ENCODE measurements around the gene ELAVL1. TPM values are rescaled to one million over a fixed set of nuclear protein-coding genes. Genes with fewer than 3 reads are reported as not detected.

The ELAVL1 gene
- total and polyA plus RNA-seq, 7 donors, result 15.8 to 31.0 (median 20.3) TPM

DNA sequence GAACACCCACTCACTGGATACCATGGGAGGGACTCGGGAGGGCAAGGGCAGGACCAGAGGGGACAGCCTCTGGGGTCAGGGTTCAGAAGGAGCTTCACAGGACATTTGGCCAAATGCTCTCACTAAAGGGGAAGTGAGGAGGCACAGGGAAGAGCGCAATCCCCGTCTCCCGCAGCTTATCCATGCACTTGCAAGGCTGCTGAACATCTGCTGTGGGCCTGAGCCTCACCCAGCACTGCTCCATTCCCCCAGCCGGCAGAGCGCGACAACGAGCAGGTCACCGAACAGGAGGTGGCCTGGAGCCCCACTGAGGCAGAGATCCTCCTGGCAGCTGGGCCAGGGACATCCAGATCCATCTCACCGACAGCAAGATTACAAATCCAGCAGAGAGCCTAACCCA is 23.3 kb downstream of the ELAVL1 start:
- H3K36me3 ChIP-seq, result peaks cover 14 to 93% (median 36%) of the 10 kb centered on the region in 4 donors
- 93 to 94% methylated on average over 10 of the region's 10 CpGs for WGBS, 2 donors
- DNase-seq, result no peak
- intact Hi-C loops (cut with DNase I), result no loop called here
- H3K27ac ChIP-seq, result no peak overlapping the region
- no peaks in the 10 kb centered on the region for H3K9me3 ChIP-seq
- TF ChIP-seq, protein P1, sequence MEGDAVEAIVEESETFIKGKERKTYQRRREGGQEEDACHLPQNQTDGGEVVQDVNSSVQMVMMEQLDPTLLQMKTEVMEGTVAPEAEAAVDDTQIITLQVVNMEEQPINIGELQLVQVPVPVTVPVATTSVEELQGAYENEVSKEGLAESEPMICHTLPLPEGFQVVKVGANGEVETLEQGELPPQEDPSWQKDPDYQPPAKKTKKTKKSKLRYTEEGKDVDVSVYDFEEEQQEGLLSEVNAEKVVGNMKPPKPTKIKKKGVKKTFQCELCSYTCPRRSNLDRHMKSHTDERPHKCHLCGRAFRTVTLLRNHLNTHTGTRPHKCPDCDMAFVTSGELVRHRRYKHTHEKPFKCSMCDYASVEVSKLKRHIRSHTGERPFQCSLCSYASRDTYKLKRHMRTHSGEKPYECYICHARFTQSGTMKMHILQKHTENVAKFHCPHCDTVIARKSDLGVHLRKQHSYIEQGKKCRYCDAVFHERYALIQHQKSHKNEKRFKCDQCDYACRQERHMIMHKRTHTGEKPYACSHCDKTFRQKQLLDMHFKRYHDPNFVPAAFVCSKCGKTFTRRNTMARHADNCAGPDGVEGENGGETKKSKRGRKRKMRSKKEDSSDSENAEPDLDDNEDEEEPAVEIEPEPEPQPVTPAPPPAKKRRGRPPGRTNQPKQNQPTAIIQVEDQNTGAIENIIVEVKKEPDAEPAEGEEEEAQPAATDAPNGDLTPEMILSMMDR (IDR thresholded peaks at IDR 0.05), result no peak
- TF ChIP-seq POLR2AphosphoS5 (IDR thresholded peaks at IDR 0.05), result no peak
- TF ChIP-seq POLR2A (IDR thresholded peaks at IDR 0.05), result no peak
- TF ChIP-seq EP300 (IDR thresholded peaks at IDR 0.05), result no peak
- no peaks in the 10 kb centered on the region for H3K27me3 ChIP-seq
- H3K4me1 ChIP-seq, result peaks cover 0 to 32% (median 26%) of the 10 kb centered on the region in 4 donors
- no peak overlapping the region for H3K4me3 ChIP-seq

DNA sequence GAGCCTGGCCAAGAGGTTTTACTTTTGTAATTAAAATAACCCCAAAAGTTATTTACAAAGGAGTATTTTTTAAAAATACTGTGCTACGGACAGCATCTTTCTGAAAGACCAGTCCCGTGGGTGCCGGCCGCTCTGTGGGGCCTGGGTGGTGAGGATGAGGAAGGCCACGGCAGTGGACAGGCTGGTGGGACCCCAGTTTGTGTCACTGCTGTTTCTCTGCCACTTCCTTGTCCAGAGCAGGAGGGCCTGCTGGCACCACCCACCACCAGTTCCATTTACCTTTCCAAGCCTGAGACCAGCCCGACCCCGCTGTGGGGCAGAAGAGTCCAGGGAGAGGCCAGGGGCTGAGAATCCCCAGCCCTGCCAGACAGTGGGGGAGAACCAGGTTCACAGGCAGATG is 23.8 kb downstream of the ELAVL1 start:
- intact Hi-C loops (cut with DNase I), result no loop called here
- H3K36me3 ChIP-seq, result peaks cover 14 to 93% (median 38%) of the 10 kb centered on the region in 4 donors
- no peaks in the 10 kb centered on the region for H3K9me3 ChIP-seq
- no peak overlapping the region for H3K4me3 ChIP-seq
- H3K27me3 ChIP-seq, result no peaks in the 10 kb centered on the region
- WGBS, 2 donors, result 95 to 98% methylated on average over 7 of the region's 7 CpGs
- H3K27ac ChIP-seq, result no peak overlapping the region
- H3K4me1 ChIP-seq, result peaks cover 0 to 28% (median 21%) of the 10 kb centered on the region in 4 donors
- no peak for DNase-seq
- no peak for TF ChIP-seq POLR2AphosphoS5 (IDR thresholded peaks at IDR 0.05)

DNA sequence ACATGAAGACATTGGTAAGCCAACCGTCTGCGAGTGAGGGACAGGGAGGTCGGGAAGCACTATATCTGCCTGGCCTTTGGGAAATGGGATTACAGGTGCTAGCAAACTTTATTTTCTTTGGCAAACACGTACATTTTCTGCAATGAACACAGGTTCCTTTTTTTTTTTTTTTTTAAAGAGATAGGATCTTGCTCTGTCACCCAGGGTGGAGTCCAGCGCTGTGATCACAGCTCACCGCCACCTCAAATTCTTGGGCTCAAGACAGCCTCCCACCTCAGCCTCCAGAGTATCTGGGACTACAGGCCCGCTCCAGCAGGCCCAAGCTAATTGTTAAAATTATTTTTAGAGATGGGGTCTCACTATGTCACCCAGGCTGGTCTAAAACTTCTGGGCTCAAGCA is 24.2 kb downstream of the ELAVL1 start:
- peaks cover 14 to 93% (median 38%) of the 10 kb centered on the region in 4 donors for H3K36me3 ChIP-seq
- intact Hi-C loops (cut with DNase I), result no loop called here
- WGBS, 2 donors, result 85 to 89% methylated on average over 7 of the region's 7 CpGs
- no peaks in the 10 kb centered on the region for H3K27me3 ChIP-seq
- H3K27ac ChIP-seq, result no peak overlapping the region
- TF ChIP-seq EP300 (IDR thresholded peaks at IDR 0.05) (no peak), POLR2AphosphoS5 (IDR thresholded peaks at IDR 0.05) (no peak), POLR2A (IDR thresholded peaks at IDR 0.05) (no peak)
- TF ChIP-seq, protein P1 (IDR thresholded peaks at IDR 0.05), result no peak
- no peaks in the 10 kb centered on the region for H3K9me3 ChIP-seq
- H3K4me3 ChIP-seq, result no peak overlapping the region
- no peak for DNase-seq
- peaks cover 0 to 24% (median 20%) of the 10 kb centered on the region in 4 donors for H3K4me1 ChIP-seq

DNA sequence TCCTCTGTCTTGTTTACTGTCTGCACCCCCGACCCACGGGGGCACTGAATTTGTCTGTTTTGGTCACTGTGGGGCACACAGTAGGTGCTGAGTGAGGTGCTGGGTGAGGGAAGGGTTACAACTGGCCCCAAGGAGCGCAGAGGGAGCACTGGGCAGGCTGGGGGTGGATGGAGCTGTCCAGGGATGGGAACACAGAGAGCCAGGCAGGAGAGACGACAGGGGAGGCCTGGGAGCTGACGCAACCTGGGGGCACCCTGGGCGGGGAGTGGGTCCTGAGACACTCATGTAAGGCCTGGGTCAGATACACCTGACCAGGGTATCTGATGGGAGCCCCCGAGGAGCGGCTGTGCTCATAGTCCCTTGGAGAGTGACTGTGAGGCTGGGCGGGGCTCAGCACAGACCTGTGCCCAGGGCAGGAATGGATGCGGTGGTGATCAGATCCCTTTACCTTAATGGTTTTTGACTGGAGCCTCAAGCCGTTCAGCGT is 24.8 kb downstream of the ELAVL1 start:
- H3K36me3 ChIP-seq, result peaks cover 14 to 88% (median 36%) of the 10 kb centered on the region in 4 donors
- peaks cover 0 to 20% (median 19%) of the 10 kb centered on the region in 4 donors for H3K4me1 ChIP-seq
- intact Hi-C loops (cut with DNase I), result no loop called here
- H3K27me3 ChIP-seq, result no peaks in the 10 kb centered on the region
- no peak for DNase-seq
- H3K9me3 ChIP-seq, result no peaks in the 10 kb centered on the region
- 88 to 93% methylated on average over 12 of the region's 12 CpGs for WGBS, 2 donors
- no peak overlapping the region for H3K27ac ChIP-seq
- H3K4me3 ChIP-seq, result no peak overlapping the region
- TF ChIP-seq EP300 (IDR thresholded peaks at IDR 0.05) (no peak), POLR2A (IDR thresholded peaks at IDR 0.05) (no peak), POLR2AphosphoS5 (IDR thresholded peaks at IDR 0.05) (no peak)
- TF ChIP-seq, protein P1 (IDR thresholded peaks at IDR 0.05), result no peak

GRCh38 chr19:7980168-7980567 is 25.3 kb downstream of the ELAVL1 start:
- H3K4me1 ChIP-seq, result peaks cover 0 to 20% (median 19%) of the 10 kb centered on the region in 4 donors
- H3K27ac ChIP-seq, result no peak overlapping the region
- intact Hi-C loops (cut with DNase I), result no loop called here
- no peak for DNase-seq
- no peaks in the 10 kb centered on the region for H3K9me3 ChIP-seq
- WGBS, 2 donors, result 88 to 94% methylated on average over 13 of the region's 13 CpGs
- no peaks in the 10 kb centered on the region for H3K27me3 ChIP-seq
- H3K4me3 ChIP-seq, result no peak overlapping the region
- TF ChIP-seq EP300 (IDR thresholded peaks at IDR 0.05), result no peak
- peaks cover 14 to 88% (median 35%) of the 10 kb centered on the region in 4 donors for H3K36me3 ChIP-seq

DNA sequence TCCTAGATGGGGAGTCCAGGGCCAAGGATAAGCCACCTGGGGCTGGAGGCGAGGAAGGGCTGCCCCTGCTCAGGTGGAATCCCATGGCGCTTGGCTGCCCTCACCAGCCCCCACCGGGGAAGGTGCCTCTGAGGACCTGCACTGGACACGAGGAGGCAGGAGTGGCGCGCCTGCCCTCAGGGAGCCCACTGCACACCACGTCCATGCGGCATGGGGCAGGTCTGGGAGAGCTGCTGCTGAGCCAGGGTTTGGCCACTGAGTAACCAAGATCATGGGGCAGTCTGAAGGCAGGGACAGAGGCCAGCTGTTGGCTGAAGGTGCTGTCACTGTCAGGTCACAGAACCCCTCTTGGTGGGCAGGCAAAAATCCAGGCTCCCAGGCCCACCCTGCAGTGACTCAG is 25.9 kb downstream of the ELAVL1 start:
- H3K9me3 ChIP-seq, result no peaks in the 10 kb centered on the region
- intact Hi-C loops (cut with DNase I), result no loop called here
- no peak overlapping the region for H3K27ac ChIP-seq
- H3K4me1 ChIP-seq, result peaks cover 0 to 20% (median 19%) of the 10 kb centered on the region in 4 donors
- no peak overlapping the region for H3K4me3 ChIP-seq
- WGBS, 2 donors, result 90 to 92% methylated on average over 8 of the region's 8 CpGs
- H3K36me3 ChIP-seq, result peaks cover 14 to 89% (median 37%) of the 10 kb centered on the region in 4 donors
- DNase-seq, result no peak
- TF ChIP-seq POLR2AphosphoS5 (IDR thresholded peaks at IDR 0.05), result no peak
- TF ChIP-seq POLR2A (IDR thresholded peaks at IDR 0.05), result no peak
- TF ChIP-seq EP300 (IDR thresholded peaks at IDR 0.05), result no peak
- TF ChIP-seq, protein P1 (IDR thresholded peaks at IDR 0.05), result no peak
- H3K27me3 ChIP-seq, result no peaks in the 10 kb centered on the region
